ENCODE data around the gene PPP3R1.
A peak's percentile ranks its signal among the peaks of the same experiment; 100 is the strongest.

Gene PPP3R1

DNA sequence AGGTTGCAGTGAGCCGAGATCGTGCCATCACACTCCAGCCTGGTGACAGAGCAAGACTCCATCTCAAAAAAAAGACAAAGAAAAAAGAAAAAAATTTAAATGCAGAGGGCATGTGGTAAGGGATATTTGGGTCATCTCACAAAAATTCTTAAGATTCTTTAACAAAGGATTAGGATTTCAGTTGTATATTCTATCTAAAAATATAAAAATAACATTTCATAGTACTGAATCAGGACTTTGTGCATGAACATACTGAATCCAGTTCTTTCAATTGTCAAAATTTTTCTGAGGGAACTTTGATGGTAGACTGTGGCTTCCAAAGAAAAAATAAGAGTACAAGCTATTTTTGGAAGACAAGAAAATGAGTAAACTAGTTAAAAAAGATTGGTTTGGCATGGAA lies 6.5 kb upstream of the PPP3R1 start:
- DNase-seq, result no peak

DNA sequence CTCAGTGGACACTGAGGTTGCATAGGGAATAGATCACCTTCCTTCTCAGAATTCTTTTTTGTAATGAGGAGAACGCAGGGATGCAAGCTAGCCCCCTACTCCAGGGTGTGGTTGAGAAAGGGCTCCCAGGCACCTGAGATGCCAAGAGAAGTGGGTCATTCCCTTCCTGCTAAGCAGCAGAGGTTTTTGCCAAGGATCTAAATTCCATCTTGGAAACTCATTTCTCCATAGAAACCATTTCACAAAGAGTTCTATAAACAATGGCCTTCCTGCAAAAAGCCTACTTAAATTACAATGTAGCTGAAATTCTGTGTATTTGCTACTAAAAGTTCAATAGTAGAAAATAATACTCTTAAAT lies 3.7 kb upstream of the PPP3R1 start:
- peak in 1 of 51 donors; percentile 9 for DNase-seq

DNA sequence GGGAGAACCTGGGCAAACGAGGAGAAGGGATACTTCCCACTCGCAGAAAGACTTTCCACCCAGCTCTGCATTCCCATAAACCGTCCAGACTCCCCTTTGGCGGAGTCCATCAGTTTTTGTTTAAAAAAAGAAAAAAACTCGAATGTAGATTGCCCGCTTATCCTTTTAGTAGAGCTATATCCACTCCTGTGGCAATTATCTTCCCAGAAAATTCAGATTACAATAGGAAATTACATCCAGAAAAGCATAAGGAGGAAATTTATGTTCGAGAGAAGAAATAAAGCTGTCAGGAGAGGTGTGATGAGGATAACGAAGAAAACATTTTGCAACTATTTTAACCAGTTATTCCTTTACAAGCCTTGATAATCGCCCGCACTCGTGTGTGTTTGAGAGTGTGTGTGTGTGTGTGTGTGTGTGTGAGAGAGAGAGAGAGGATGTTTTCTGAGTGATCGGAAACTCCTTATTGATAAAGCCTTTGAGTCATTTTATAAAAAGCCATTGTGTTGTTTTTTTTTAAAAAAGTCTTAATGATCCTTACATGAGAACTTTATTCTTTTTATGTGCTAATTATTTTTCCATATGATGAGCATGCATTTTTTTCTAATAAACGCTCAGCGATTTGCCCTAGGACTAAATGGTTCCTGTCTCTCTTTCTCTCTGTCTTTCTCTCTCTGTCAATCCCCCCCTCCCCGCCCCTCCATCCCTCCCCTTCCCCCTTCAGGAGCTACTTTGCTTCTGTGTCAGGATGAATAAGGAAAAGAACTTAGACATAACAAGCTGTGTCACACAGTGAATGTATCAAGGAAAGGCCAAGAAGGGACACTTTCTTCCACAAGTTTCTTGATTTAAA lies 1.1 kb upstream of the PPP3R1 start:
- DNase-seq, result peak in 2 of 51 donors; percentile 65 to 70

GRCh38 chr2:68251855-68252399 lies 405 bp downstream of the PPP3R1 start:
- peak in 16 of 51 donors; percentile 18 to 63 (median 45) for DNase-seq

GRCh38 chr2:68251187-68251854 lies 1.0 kb downstream of the PPP3R1 start:
- peak in 41 of 51 donors; percentile 3 to 82 (median 29) for DNase-seq

DNA sequence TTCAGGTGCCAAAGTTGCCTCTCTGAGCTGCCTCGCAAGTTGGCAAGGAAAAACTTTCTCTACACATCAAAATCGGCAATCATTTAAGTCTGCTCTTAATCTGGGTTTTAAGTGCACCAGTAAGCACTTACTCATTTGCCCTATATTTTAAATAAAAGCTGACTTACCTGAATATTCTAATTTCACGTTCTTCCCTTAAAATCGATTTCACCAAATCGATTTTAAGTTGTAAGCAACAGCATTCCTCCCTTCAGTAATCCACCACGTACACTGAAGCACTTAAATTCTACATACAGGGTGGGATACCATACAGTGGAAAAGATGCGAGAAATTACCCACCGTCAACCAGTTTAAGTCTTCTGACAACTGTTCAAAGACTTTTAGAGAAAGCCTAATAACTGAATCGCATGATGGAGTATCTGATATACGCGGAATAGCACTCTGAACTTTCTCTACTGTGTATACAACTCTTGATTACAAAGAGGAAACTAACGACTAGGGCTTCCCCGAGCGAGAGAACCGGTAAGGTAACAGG lies 1.6 kb downstream of the PPP3R1 start:
- DNase-seq, result no peak

DNA sequence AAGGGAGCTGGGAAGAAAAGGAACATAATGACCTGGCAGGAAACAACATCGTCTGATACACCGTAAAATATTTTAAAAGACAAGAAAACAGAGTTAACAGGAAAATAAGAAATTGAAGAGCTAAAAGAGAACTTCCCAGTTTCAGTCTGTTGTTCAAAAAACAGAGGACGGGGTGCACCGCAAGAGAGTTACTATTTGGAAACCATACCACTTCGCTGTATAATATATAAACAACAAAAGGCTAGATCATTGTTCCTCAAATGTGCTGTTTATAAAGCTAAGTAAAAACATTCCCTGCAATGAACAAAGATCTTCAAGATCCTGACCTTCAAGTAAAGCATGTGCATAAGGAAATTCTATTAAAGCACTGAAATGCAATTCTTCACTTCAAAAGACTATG lies 2.1 kb downstream of the PPP3R1 start:
- no peak for DNase-seq

DNA sequence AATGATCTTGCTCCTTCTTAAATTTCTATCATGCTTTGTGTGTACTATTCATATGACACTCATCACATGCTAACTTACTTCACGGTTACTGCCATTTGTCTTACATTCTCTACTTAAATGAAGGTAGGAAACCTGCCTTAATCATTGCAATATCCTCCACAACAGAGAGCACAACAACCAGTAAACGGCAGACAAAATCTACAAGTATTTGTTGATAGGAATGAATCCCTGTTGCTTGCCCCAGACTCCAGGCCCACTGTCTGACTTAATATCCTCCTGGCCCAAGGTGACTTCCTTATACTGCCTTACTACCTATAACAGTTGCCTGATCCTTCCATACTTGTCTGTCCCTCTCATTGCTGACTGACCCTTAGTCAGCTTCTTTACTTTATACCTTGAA lies 3.5 kb downstream of the PPP3R1 start:
- no peak for DNase-seq

DNA sequence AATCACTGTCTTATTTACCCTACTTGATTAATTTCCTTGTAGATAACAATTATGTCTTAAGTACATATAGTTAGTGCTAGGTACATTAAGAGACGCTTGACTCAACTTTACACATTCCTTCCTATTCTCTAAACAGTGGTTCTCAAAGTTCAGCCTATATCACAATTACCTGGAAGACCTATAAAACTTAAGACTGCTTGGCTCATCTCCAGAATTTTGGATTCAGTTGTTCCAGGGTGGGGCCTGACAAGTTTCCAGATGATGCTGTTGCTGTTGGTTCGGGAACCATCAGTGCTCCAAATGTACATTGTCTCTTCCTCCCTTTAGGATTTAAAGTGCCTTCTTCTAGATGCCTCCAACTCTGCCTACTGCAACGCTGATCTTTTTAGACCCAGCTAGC lies 4.0 kb downstream of the PPP3R1 start:
- DNase-seq, result no peak

DNA sequence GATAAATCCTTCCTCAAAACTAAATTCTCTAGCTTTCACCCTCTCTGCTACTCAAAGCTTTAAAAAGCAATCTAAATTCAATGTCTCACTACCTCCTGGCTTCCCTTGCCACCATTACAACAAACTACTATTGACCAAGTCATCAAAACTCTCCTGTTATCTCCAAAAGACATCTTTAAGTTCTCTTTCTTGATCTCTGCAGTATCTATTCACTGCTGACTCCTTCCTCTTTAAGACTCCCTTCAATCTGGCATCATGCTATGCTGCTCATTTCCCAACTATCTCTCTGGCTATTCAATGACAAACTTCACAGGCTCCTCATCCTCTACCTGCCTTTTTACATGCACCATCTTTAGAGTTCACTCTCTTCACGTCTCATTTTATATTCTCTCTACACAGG lies 5.9 kb downstream of the PPP3R1 start:
- no peak for DNase-seq

GRCh38 chr2:68245672-68246071 lies 6.7 kb downstream of the PPP3R1 start:
- no peak for DNase-seq

GRCh38 chr2:68245066-68245465 lies 7.3 kb downstream of the PPP3R1 start:
- DNase-seq, result no peak

DNA sequence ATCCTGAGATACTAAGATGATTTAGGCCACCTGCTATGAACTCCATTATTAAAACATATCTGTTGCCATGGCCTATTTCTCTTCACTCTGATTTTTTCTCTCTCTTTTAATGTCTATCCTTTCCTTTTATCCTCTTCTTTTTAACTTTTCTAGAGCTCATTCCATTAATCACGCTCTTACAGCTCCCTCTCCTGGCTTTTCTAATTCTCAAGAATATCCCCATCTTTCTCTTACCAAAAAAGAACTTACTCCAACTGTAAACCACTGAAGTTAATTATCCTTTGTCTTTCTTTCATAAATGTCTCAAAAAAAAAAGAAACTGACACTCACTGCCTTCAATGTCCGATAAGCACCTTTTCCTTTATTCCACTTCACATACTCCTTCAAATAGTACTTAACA lies 7.9 kb downstream of the PPP3R1 start:
- DNase-seq, result no peak

GRCh38 chr2:68241732-68242131 lies 10.6 kb downstream of the PPP3R1 start:
- DNase-seq, result no peak

- no peak for DNase-seq
These were observed 11.9 kb downstream of the PPP3R1 start for GRCh38 chr2:68240446-68240845.

DNA sequence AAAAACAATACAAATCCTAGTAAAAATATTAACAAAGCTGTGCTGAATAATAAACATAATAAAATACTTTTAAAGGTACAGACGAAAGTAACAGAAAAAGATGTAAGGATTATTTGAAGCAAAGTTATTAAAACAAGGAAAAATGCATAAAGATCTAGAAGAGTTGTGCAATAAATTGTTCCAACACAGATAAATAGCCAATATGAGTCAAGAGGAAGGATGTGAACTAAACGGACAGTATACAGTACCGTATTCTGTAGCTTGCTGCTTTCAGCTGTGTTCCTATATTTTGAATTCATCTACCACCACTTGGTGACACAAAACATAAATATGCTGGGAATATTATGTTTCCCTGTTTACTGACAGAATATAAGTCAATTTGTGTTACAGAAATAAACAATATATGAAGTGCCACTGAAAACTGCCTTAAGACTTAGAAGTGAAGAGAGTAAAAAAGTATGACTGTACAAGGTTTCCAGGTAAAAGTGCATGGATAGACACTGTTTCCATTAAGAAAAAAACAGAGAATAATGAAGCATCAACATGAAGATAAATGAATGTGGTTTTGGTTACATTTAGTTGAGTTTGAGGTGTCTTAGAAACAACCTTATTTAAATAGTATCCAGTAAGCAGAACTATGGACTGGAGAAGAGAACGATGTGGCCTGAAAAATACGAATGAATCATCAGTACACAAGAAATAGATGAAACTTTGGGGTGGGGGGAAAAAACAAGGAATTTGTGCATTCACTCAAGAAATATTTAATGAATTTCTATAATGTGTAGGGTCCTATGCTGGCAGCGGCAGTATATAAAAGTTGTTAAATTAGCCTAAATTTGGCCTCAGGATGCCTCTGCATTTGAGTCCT lies 13.1 kb downstream of the PPP3R1 start:
- DNase-seq, result no peak

GRCh38 chr2:68237976-68238580 lies 14.3 kb downstream of the PPP3R1 start:
- DNase-seq, result no peak

GRCh38 chr2:68237404-68237803 lies 14.9 kb downstream of the PPP3R1 start:
- no peak for DNase-seq

GRCh38 chr2:68236876-68237275 lies 15.5 kb downstream of the PPP3R1 start:
- no peak for DNase-seq

GRCh38 chr2:68236103-68236734 lies 16.1 kb downstream of the PPP3R1 start:
- DNase-seq, result no peak

GRCh38 chr2:68235090-68235489 lies 17.2 kb downstream of the PPP3R1 start:
- DNase-seq, result no peak
